ENCODE data around the gene BLOC1S3. TPM values are rescaled to one million over a fixed set of nuclear protein-coding genes. Genes with fewer than 3 reads are reported as not detected.
"Not testable (repeated sequence)": the region's sequence is repeated elsewhere in the genome, so short reads cannot be mapped to it uniquely, and the experiment has no call there.

Gene BLOC1S3
- total RNA-seq, 2 donors from 2014 or later = 10.4 to 15.9 TPM

- no peak overlapping the region for H3K9ac ChIP-seq (ENCODE audit: low read depth in 2 of 2, low read length in 2 of 2)
- H3K4me1 ChIP-seq = no peaks in the 10 kb centered on the region
- no peak overlapping the region for H3K27ac ChIP-seq
- H3K4me3 ChIP-seq = no peak overlapping the region
- TF ChIP-seq, protein P1, sequence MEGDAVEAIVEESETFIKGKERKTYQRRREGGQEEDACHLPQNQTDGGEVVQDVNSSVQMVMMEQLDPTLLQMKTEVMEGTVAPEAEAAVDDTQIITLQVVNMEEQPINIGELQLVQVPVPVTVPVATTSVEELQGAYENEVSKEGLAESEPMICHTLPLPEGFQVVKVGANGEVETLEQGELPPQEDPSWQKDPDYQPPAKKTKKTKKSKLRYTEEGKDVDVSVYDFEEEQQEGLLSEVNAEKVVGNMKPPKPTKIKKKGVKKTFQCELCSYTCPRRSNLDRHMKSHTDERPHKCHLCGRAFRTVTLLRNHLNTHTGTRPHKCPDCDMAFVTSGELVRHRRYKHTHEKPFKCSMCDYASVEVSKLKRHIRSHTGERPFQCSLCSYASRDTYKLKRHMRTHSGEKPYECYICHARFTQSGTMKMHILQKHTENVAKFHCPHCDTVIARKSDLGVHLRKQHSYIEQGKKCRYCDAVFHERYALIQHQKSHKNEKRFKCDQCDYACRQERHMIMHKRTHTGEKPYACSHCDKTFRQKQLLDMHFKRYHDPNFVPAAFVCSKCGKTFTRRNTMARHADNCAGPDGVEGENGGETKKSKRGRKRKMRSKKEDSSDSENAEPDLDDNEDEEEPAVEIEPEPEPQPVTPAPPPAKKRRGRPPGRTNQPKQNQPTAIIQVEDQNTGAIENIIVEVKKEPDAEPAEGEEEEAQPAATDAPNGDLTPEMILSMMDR (IDR thresholded peaks at IDR 0.05) = no peak
- H3K27me3 ChIP-seq = peaks cover 34% of the 10 kb centered on the region
- no peaks in the 10 kb centered on the region for H3K9me3 ChIP-seq
- H3K36me3 ChIP-seq = no peaks in the 10 kb centered on the region
- DNase-seq = no peak
- intact Hi-C loops (cut with DNase I) = no loop called here
These were observed 39.8 kb downstream of the BLOC1S3 start for GRCh38 chr19:45218426-45218825.

DNA sequence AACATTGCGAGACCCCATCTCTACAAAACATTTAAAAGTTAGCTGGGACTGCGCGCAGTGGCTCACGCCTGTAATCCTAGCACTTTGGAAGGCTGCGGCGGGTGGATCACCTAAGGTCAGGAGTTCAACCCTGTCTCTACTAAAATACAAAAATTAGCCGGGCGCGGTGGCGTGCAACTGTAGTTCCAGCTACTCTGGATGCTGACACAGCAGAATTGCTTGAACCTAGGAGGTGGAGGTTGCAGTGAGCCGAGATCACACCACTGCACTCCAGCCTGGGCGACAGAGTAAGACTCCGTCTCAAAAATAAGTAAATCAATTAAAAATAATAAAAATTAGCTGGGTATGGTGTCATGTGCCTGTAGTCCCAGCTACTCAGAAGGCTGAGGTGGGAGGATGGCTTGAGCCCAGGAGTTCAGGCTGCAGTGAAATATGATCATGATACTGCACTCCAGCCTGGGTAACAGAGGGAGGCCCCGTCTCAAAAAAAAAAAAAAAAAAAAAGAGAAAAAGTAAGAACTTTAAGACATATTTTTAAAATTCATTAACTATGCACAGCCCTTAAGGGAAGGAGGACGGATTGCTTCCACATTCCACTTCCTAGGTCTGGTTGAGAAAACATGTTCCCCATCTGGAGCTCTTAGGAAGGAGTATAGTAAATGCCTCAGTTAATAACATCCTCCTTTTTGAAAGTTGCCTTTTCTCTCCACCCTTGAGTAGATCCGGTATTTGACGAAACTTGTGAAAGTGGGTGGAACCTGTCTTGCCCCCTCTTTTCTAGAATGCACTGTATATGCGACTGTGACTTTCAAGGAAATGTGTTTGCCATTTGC, 40.5 kb downstream of the BLOC1S3 start:
- Histone ChIP-seq H3K27ac (no peak overlapping the region), H3K9me3 (no peaks in the 10 kb centered on the region), H3K9ac (ENCODE audit: low read depth in 2 of 2, low read length in 2 of 2) (no peak overlapping the region), H3K4me1 (no peaks in the 10 kb centered on the region), H3K36me3 (no peaks in the 10 kb centered on the region), H3K4me3 (no peak overlapping the region), H3K27me3 (peaks cover 34% of the 10 kb centered on the region)
- no peak for DNase-seq
- TF ChIP-seq, protein P1 (IDR thresholded peaks at IDR 0.05) = no peak
- intact Hi-C loops (cut with DNase I) = no loop called here

DNA sequence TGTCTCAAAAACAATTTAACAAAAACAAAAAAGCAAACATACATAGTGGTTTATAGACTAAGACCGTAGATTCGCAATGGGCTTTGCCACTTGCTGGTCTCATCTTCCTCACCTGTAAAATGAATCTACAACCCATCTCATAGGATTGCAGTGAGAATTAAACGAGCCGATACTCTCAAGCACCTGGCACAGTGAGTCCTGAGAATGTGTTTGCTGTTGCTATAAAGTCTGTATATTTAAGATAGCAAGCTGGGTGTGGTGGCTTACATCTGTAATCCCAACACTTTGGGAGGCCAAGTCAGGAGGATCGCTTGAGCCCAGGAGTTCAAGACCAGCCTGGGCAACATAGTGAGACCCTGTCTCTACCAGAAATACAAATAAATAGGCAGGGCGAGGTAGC, 44.1 kb downstream of the BLOC1S3 start:
- H3K36me3 ChIP-seq = no peaks in the 10 kb centered on the region
- TF ChIP-seq, protein P1 (IDR thresholded peaks at IDR 0.05) = no peak
- H3K9ac ChIP-seq (ENCODE audit: low read depth in 2 of 2, low read length in 2 of 2) = no peak overlapping the region
- H3K27ac ChIP-seq = no peak overlapping the region
- peaks cover 12% of the 10 kb centered on the region for H3K27me3 ChIP-seq
- H3K4me1 ChIP-seq = no peaks in the 10 kb centered on the region
- intact Hi-C loops (cut with DNase I) = no loop called here
- H3K9me3 ChIP-seq = no peaks in the 10 kb centered on the region
- DNase-seq = no peak
- no peak overlapping the region for H3K4me3 ChIP-seq

DNA sequence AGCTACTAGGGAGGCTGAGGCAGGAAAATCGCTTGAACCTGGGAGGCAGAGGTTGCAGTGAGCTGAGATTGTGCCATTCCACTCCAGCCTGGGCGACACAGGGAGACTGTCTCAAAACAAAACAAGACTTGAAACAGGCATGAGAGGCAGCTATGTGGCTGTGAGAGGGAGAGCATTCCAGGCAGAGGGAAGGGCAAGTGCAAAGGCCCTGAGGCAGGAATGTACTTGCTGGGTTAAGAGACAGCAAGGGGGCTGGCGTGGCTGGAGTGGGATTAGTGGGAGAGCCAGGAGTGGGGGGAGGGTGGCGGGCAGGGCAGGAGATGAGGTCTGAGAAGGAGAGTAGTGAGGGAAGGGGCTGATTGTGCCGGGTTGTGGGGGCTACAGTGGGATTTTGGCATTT, 45.3 kb downstream of the BLOC1S3 start:
- Histone ChIP-seq H3K9me3 (no peaks in the 10 kb centered on the region), H3K4me3 (no peak overlapping the region), H3K36me3 (no peaks in the 10 kb centered on the region), H3K27ac (no peak overlapping the region), H3K9ac (ENCODE audit: low read depth in 2 of 2, low read length in 2 of 2) (no peak overlapping the region), H3K4me1 (no peaks in the 10 kb centered on the region), H3K27me3 (peaks cover under 1% of the 10 kb centered on the region)
- TF ChIP-seq, protein P1 (IDR thresholded peaks at IDR 0.05) = no peak
- DNase-seq = no peak
- intact Hi-C loops (cut with DNase I) = no loop called here

DNA sequence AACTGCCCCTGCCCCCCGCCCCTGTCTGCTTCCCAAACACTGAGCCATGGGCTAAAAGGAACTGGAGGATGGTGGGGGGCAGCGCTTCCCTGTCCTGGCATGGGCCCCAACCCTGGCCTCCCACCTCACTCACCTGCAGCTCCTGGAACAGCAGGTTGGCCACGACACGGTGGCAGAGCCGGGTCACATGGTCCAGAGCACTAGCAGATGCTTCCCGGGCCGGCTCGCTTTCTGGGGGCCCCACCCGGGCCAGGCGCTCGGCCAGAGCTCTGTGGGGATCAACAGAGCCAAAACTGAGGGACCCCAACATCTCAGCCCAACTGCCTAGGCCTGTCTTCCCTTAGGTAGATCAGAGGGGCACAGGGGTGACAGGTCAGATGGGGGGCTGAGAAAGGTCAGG, 46.1 kb downstream of the BLOC1S3 start:
- no peak overlapping the region for H3K4me3 ChIP-seq
- intact Hi-C loops (cut with DNase I) = no loop called here
- H3K9ac ChIP-seq (ENCODE audit: low read depth in 2 of 2, low read length in 2 of 2) = no peak overlapping the region
- no peaks in the 10 kb centered on the region for H3K9me3 ChIP-seq
- no peaks in the 10 kb centered on the region for H3K36me3 ChIP-seq
- H3K27ac ChIP-seq = no peak overlapping the region
- TF ChIP-seq, protein P1 (IDR thresholded peaks at IDR 0.05) = no peak
- H3K4me1 ChIP-seq = no peaks in the 10 kb centered on the region
- no peaks in the 10 kb centered on the region for H3K27me3 ChIP-seq
- DNase-seq = no peak

DNA sequence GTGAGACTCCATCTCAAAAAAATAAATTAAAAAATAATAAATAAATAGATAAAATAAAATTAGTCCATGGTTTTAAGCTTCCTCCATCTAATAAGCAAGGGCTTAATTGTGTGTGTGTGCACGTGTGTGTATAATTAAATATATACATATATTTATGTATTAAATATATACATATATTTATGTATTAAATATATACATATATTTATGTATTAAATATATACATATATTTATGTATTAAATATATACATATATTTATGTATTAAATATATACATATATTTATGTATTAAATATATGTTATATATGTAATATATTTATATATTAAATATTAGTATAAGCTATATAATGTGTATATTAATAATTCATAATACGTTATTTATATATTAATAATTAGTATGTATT, 50.5 kb downstream of the BLOC1S3 start:
- DNase-seq; H3K9me3 ChIP-seq; intact Hi-C loops (cut with DNase I); H3K36me3 ChIP-seq; H3K27me3 ChIP-seq; H3K4me1 ChIP-seq; H3K9ac ChIP-seq (ENCODE audit: low read depth in 2 of 2, low read length in 2 of 2); H3K4me3 ChIP-seq; H3K27ac ChIP-seq: not testable (repeated sequence)

All from colonic mucosa (tissue), 4 donors.